GDM1 (cell line): ENCODE data around the gene TAOK1.

Source experiments
- DNase-seq: peaks from one replicate; lab custom pipeline; 2025; lab: John Stamatoyannopoulos, UW

The TAOK1 gene

GRCh38 chr17:29379084-29379991 is 10.8 kb upstream of the TAOK1 start:
- no peak for DNase-seq

GRCh38 chr17:29383686-29384085 is 6.5 kb upstream of the TAOK1 start:
- DNase-seq = no peak

DNA sequence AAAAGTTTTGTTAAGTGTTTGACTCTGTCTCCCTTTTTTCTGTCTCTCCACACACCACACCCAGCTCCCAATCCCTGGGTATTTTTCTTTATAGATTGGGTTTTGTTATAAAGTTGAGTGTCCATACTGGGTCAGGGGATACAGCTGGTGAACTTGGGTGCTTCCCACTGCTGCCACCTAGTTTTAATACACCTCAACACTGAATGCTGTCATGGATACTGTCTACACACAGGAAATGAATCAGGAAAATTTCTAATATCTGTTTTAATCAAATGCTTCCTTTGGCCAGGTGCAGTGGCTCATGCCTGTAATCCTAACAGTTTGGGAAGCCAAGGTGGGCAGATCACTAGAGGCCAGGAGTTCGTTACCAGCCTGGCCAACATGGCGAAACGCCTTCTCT is 5.3 kb upstream of the TAOK1 start:
- no peak for DNase-seq

GRCh38 chr17:29386760-29387159 is 3.4 kb upstream of the TAOK1 start:
- no peak for DNase-seq

DNA sequence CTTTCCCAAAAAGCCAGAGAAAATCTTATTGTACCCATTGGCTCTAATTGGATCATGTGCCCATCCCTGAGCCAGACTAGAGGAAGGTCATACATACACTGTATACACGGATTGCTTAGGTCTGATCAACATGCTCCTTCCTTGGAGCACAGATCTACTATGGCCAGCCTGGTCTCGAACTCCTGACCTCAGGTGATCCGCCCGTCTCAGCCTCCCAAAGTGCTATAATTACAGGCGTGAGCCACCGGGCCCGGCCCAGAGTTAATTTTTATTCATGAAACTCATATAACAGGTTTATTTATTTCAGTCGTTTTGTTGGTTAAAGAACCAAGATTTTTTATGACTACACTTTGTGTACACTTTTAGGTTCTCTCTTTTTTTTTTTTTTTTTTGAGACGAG is 1.2 kb upstream of the TAOK1 start:
- DNase-seq = no peak

- no peak for DNase-seq
Observed at GRCh38 chr17:29390851-29391631, 878 bp downstream of the TAOK1 start.

- DNase-seq = no peak
Observed at GRCh38 chr17:29393436-29393835, 3.3 kb downstream of the TAOK1 start.

DNA sequence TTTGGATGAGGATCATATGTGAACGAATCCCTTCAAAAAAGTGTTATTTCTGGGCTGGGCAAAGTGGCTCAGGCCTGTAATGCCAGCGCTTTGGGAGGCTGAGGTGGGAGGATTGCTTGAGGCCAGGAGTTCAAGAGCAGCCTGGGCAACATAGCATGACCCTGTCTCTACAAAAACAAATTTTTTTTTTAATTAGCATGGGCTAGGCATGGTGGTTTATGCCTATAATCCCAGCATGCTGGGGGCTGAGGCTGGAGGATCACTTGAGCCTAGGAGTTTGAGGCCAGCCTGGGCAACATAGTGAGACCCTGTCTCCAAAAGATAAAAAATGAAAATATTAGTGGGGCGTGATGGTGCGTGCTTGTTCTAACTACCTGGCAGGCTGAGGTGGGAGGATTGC is 4.6 kb downstream of the TAOK1 start:
- DNase-seq = no peak

- DNase-seq = no peak
Observed at GRCh38 chr17:29396066-29396465, 5.9 kb downstream of the TAOK1 start.

DNA sequence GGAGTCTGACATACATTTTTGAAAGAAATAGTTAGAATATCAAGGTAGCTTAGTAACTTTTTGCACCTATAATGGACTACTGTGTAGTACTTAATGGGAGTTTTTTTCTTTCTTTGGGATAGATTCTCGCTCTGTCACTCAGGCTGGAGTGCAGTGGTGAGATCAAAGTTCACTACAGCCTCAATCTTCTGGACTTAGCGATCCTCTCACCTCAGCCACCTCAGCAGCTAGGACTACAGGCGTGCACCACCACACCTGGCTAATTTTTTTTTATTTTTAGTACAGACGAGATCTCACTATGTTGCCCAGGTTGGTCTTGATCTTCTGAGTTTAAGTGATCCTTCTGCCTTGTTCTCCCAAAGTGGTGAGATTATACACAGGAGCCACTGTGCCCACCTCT is 9.5 kb downstream of the TAOK1 start:
- no peak for DNase-seq

DNA sequence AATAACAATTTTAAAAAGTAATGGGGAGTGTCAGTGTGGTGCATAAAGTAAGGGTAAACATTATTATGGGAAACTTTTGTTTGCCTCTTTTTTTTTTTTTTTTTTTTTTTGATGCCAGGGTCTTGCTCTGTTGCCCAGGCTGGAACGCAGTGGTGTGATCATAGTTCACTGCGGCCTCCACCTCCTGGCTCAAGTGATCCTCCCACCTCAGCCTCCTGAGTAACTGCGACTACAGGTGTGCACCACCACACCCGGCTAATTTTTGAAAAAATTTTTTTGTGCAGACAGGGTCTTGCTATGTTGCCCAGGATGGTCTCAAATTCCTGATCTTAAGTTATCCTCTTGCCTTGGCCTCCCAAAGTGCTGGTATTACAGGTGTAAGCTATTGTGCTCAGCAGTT is 10.7 kb downstream of the TAOK1 start:
- no peak for DNase-seq

- DNase-seq = no peak
Observed at GRCh38 chr17:29401258-29401657, 11.1 kb downstream of the TAOK1 start.

GRCh38 chr17:29407856-29408255 is 17.7 kb downstream of the TAOK1 start:
- DNase-seq = no peak

- no peak for DNase-seq
Observed at GRCh38 chr17:29409963-29410362, 19.8 kb downstream of the TAOK1 start.

DNA sequence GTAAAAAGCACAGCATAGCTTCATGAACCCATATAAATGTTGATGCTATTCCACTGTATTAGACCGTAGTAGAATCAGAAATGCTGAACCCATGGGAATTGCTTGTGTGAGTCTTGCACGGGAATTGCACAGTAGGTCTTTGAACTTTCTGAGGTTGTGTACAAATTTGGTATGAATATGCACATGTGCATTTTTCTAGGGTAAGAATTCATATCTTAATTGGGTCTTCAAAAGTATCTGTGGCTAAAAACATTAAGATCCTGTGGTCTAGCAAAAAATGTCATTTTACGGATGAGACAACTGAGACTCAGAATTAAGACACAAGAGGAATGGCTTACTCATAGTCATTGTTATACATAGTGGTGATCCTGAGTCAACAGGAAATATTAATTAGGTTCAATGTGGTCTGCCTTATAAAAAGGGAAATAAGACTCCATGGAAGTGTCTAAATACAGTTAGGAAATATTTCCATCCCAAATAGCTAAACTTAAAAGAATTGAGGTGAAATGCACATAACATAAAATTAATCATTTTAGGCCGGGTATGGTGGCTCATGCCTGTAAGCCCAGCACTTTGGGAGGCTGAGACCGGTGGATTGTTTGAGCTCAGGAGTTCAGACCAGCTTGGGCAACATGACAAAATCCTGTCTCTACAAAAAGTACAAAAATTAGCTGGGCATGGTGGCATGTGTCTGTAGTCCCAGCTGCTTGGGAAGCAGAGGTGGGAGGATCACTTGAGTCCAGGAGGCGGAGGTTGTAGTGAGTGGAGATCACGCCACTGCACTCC is 22.8 kb downstream of the TAOK1 start:
- DNase-seq = no peak

GRCh38 chr17:29420128-29420527 is 30.0 kb downstream of the TAOK1 start:
- no peak for DNase-seq

DNA sequence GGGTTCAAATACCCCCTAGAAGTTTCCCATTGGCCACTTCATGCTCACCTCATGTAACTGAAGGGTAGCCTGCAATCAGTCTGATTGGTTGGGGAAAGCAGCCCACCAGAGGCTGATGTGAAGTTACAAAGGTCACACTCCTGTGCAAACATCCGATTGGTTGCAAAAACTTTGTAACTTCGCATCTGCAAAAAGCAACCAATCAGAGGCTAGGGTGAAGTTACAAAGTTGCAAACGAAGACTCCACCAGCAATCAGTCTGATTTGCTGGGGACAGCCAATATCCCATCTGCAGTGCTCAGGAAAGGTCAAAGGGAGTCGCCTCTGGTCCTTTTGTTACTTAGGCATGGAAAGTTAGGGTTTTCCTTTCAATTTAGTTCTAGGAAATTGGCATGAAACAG is 40.1 kb downstream of the TAOK1 start:
- DNase-seq = no peak

DNA sequence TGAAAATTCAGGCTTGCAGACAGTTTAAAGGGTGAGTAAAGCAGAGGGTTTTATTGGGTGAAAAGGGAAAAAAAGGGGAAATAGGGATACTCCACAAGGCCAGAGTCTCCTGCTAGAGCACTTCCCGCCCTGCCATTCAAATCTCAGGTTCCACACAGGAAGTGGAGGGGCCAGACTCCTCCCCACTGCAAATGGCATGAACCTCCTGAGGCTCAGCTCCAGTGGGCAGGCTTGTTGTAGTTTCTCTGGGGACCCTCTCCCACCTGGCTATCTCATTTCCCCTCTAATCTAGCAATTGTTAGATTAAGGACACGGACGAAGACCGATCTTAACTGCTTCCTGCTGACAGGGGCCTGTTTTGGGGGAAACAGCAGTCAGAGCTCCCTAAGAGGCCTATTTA is 43.4 kb downstream of the TAOK1 start:
- no peak for DNase-seq

- no peak for DNase-seq
Observed at GRCh38 chr17:29434550-29434949, 44.4 kb downstream of the TAOK1 start.

GRCh38 chr17:29442451-29442850 is 52.3 kb downstream of the TAOK1 start:
- DNase-seq = no peak

DNA sequence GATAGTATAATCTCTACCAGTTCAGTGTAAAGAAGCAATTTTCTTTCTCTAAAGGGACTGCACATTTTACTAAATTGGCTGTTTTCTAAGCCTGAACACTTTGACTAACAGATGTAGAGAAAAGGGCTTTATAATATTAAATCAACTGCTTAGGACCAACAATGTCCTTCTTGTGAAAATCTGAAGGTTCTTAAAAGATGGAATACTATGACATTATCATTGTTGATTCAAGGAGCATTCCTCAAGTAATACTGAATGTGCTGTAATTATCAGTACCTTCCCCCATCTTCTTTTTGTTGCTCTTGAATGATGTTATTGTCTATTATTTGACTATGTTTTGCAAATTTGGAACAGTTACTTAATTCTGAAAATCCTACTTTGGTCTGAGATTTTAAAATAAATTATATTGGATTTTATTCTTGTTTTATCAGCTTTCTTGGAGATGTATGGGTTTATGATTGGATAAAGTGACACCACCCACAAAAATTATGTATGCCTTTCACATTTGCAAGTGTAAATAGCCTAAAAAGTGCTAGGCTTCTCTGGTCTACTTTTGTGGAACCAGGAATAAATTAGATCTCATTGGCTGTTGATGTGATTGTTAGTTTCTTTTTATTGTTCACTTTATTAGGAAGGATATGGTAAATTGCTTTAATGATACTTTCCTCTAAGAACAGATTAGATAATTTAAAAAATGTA is 53.0 kb downstream of the TAOK1 start:
- DNase-seq = no peak

- no peak for DNase-seq
Observed at GRCh38 chr17:29444589-29444988, 54.4 kb downstream of the TAOK1 start.
